ENCODE measurements around the gene LMX1B.
A peak's percentile ranks its signal among the peaks of the same experiment; 100 is the strongest.

The LMX1B gene

GRCh38 chr9:126609191-126609590 is 4.5 kb upstream of the LMX1B start:
- H3K4me1 ChIP-seq, result peaks cover 8% of the 10 kb centered on the region
- DNase-seq (ENCODE audit: low spot score in 2 of 2), result no peak
- H3K9me3 ChIP-seq, result no peaks in the 10 kb centered on the region
- no peaks in the 10 kb centered on the region for H3K27me3 ChIP-seq (ENCODE audit: low read depth)
- H3K4me3 ChIP-seq, result no peak overlapping the region
- H3K36me3 ChIP-seq (replicated peaks), result no peaks in the 10 kb centered on the region
- in situ Hi-C loops (cut with MboI; ENCODE audit: low sequenced_read_pairs), result no loop called here

- no peaks in the 10 kb centered on the region for H3K36me3 ChIP-seq (replicated peaks)
- H3K9me3 ChIP-seq, result no peaks in the 10 kb centered on the region
- in situ Hi-C loops (cut with MboI; ENCODE audit: low sequenced_read_pairs), result loop anchor here (5.0 to 10.0 kb wide), 2 partner anchors 82 to 175 kb away; no protein-coding TSS in a partner anchor
- no peak for DNase-seq (ENCODE audit: low spot score in 2 of 2)
- H3K4me1 ChIP-seq, result peaks cover 8% of the 10 kb centered on the region
- H3K27me3 ChIP-seq (ENCODE audit: low read depth), result no peaks in the 10 kb centered on the region
- H3K4me3 ChIP-seq, result no peak overlapping the region
Observed at GRCh38 chr9:126609711-126610388, 3.9 kb upstream of the LMX1B start.

- no peaks in the 10 kb centered on the region for H3K36me3 ChIP-seq (replicated peaks)
- DNase-seq (ENCODE audit: low spot score in 2 of 2), result no peak
- in situ Hi-C loops (cut with MboI; ENCODE audit: low sequenced_read_pairs), result loop anchor here (5.0 to 10.0 kb wide), 2 partner anchors 81 to 174 kb away; no protein-coding TSS in a partner anchor
- H3K4me1 ChIP-seq, result peaks cover 8% of the 10 kb centered on the region
- no peaks in the 10 kb centered on the region for H3K27me3 ChIP-seq (ENCODE audit: low read depth)
- no peak overlapping the region; the same call in 1 of the 2 replicates for H3K4me3 ChIP-seq
- H3K9me3 ChIP-seq, result no peaks in the 10 kb centered on the region
Observed at GRCh38 chr9:126611193-126611591, 2.5 kb upstream of the LMX1B start.

- Histone ChIP-seq H3K27me3 (ENCODE audit: low read depth) (no peaks in the 10 kb centered on the region), H3K4me1 (peaks cover 8% of the 10 kb centered on the region)
- in situ Hi-C loops (cut with MboI; ENCODE audit: low sequenced_read_pairs), result loop anchor here (5.0 to 10.0 kb wide), 2 partner anchors 81 to 173 kb away; no protein-coding TSS in a partner anchor
Observed at GRCh38 chr9:126611592-126612325, 2.0 kb upstream of the LMX1B start.

GRCh38 chr9:126612326-126612812 is 1.4 kb upstream of the LMX1B start:
- H3K36me3 ChIP-seq (replicated peaks), result no peaks in the 10 kb centered on the region
- H3K4me3 ChIP-seq, result peak overlapping the region; percentile 44
- in situ Hi-C loops (cut with MboI; ENCODE audit: low sequenced_read_pairs), result loop anchor here (5.0 to 10.0 kb wide), 2 partner anchors 80 to 172 kb away; no protein-coding TSS in a partner anchor
- peak in 1 of 2 experiments; percentile 31 for DNase-seq (ENCODE audit: low spot score in 2 of 2)
- no peaks in the 10 kb centered on the region for H3K27me3 ChIP-seq (ENCODE audit: low read depth)
- no peaks in the 10 kb centered on the region for H3K9me3 ChIP-seq
- peaks cover 8% of the 10 kb centered on the region for H3K4me1 ChIP-seq

More at GRCh38 chr9:126611592-126612325, 2.0 kb upstream of the LMX1B start:
- peak; percentile 70 to 91 for DNase-seq (ENCODE audit: low spot score in 2 of 2)
- no peaks in the 10 kb centered on the region for H3K9me3 ChIP-seq
- no peaks in the 10 kb centered on the region for H3K36me3 ChIP-seq (replicated peaks)
- H3K4me3 ChIP-seq, result peak overlapping the region; percentile 23

DNA sequence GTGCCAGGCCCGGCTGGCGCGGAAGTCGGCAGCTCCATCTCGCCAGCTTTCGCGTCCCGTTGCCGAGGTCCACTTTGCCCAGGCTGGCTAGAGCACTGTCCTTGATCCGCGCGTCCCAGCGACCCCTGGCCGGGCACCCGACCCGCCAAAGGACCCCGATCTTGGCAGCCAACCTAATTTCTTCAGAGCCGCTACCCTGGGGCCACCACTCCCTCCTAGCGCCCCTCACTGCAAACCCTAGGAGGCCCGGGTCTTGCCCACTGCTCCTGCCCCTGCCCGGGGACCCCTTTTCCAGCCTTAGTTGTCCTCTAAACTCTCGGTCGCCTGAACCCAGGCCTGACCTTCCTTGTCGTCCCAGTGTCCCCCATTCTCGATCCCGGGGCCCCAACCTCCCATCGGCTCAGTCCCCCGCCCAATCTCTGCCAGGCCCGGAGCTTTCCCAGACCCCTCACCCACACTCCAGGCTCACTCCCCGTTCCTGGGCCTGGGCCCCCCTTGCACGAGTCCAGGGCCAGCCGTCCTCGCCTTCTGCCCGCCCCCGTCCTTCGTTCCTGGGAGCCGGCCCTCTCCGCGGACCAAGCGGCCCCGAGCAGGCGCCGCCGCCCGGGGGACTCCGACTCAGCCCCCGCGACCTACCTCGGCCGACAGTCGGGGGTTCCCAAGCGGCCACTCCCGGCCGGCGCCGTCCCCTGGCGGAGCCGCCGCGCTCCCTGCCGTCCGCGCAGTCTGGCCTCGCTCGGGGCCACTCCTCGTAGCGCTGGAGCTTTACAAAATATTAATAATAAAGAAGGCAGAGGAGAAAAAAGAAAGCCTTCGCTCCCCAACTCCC is 701 bp upstream of the LMX1B start:
- Histone ChIP-seq H3K36me3 (replicated peaks) (no peaks in the 10 kb centered on the region), H3K4me1 (peaks cover 8% of the 10 kb centered on the region), H3K4me3 (peak overlapping the region; percentile 44), H3K27me3 (ENCODE audit: low read depth) (no peaks in the 10 kb centered on the region), H3K9me3 (no peaks in the 10 kb centered on the region)
- peak in 1 of 2 experiments; percentile 47 for DNase-seq (ENCODE audit: low spot score in 2 of 2)
- in situ Hi-C loops (cut with MboI; ENCODE audit: low sequenced_read_pairs), result loop anchor here (5.0 to 10.0 kb wide), 2 partner anchors 79 to 172 kb away; no protein-coding TSS in a partner anchor

DNA sequence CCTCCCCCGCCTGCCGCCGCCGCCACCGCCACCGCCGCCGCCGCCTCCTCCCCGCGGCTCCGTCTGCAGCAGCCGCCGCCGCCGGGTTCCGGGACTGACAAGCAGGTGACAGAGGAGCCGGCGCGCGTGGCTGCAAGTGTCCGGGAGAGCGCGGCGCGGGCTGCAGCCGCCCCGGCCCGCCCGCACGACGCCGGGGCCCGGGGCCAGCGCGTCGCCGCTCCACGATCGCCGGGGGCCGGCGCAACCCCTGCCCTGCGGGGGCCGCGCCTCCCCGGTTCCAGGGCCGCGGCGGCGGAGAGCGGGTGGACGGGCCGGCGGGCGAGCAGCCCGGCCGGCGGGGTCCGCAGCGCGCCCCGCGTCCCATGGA is 343 bp downstream of the LMX1B start:
- Histone ChIP-seq H3K9me3 (no peaks in the 10 kb centered on the region), H3K4me3 (peak overlapping the region; percentile 43), H3K27me3 (ENCODE audit: low read depth) (no peaks in the 10 kb centered on the region), H3K36me3 (replicated peaks) (no peaks in the 10 kb centered on the region), H3K4me1 (peaks cover 8% of the 10 kb centered on the region)
- in situ Hi-C loops (cut with MboI; ENCODE audit: low sequenced_read_pairs), result loop anchor here (5.0 to 10.0 kb wide), 2 partner anchors 78 to 171 kb away; no protein-coding TSS in a partner anchor
- DNase-seq (ENCODE audit: low spot score in 2 of 2), result peak in 1 of 2 experiments; percentile 62

DNA sequence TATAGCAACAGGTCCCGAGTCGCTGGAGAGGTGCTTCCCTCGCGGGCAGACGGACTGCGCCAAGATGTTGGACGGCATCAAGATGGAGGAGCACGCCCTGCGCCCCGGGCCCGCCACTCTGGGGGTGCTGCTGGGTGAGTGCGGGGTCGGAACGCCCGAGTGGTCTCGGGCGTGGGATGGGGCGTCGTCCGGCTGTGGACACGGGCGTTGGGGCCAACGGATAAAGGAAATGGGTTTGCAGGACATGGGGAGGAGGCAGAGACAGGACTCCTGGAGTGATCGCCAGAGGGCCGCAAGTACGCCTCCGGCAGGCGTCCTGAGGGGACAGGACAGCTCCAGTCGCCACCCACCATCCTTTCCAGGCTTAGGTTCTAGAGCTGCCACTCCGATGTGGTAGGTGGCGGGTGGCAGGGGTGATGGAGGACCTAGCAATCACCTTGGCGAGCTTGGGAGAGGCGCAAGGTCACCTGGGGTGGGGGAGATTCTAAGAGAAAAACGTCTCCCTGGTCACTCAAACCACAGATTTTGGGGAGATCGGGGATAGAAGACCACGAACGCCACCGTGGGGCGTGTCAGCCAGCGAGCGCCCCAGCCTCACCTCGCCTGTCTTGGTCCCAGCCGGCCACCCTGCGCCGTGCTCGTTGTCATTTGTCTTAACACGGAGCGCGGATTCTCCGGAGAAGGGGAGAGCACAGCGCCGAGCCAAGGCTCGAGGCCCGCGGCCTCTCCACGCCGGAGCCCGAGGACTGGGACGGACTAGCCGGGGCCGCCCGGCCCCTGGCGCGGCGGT is 922 bp downstream of the LMX1B start:
- no peaks in the 10 kb centered on the region for H3K9me3 ChIP-seq
- H3K4me3 ChIP-seq, result peak overlapping the region; percentile 43
- H3K36me3 ChIP-seq (replicated peaks), result no peaks in the 10 kb centered on the region
- in situ Hi-C loops (cut with MboI; ENCODE audit: low sequenced_read_pairs), result loop anchor here (5.0 to 10.0 kb wide), 2 partner anchors 78 to 170 kb away; no protein-coding TSS in a partner anchor
- peak in 1 of 2 experiments; percentile 48 for DNase-seq (ENCODE audit: low spot score in 2 of 2)
- no peaks in the 10 kb centered on the region for H3K27me3 ChIP-seq (ENCODE audit: low read depth)
- H3K4me1 ChIP-seq, result peaks cover 8% of the 10 kb centered on the region

GRCh38 chr9:126615245-126615790 is 1.6 kb downstream of the LMX1B start:
- Histone ChIP-seq H3K9me3 (no peaks in the 10 kb centered on the region), H3K36me3 (replicated peaks) (no peaks in the 10 kb centered on the region), H3K27me3 (ENCODE audit: low read depth) (no peaks in the 10 kb centered on the region), H3K4me3 (peak overlapping the region; percentile 43), H3K4me1 (peaks cover 8% of the 10 kb centered on the region)
- in situ Hi-C loops (cut with MboI; ENCODE audit: low sequenced_read_pairs), result loop anchor here (10.0 kb wide), 1 partner anchor 169 kb away; no protein-coding TSS in a partner anchor
- DNase-seq (ENCODE audit: low spot score in 2 of 2), result peak in 1 of 2 experiments; percentile 58

GRCh38 chr9:126615791-126616447 is 2.2 kb downstream of the LMX1B start:
- Histone ChIP-seq H3K4me1 (peaks cover 8% of the 10 kb centered on the region), H3K4me3 (peak overlapping the region; percentile 43), H3K36me3 (replicated peaks) (no peaks in the 10 kb centered on the region), H3K27me3 (ENCODE audit: low read depth) (no peaks in the 10 kb centered on the region), H3K9me3 (no peaks in the 10 kb centered on the region)
- peak in 1 of 2 experiments; percentile 38 for DNase-seq (ENCODE audit: low spot score in 2 of 2)
- in situ Hi-C loops (cut with MboI; ENCODE audit: low sequenced_read_pairs), result loop anchor here (10.0 kb wide), 1 partner anchor 169 kb away; no protein-coding TSS in a partner anchor

GRCh38 chr9:126616521-126616976 is 2.8 kb downstream of the LMX1B start:
- Histone ChIP-seq H3K9me3 (no peaks in the 10 kb centered on the region), H3K36me3 (replicated peaks) (no peaks in the 10 kb centered on the region), H3K4me3 (no peak overlapping the region), H3K27me3 (ENCODE audit: low read depth) (no peaks in the 10 kb centered on the region), H3K4me1 (peaks cover 6% of the 10 kb centered on the region)
- no peak for DNase-seq (ENCODE audit: low spot score in 2 of 2)
- in situ Hi-C loops (cut with MboI; ENCODE audit: low sequenced_read_pairs), result loop anchor here (10.0 kb wide), 1 partner anchor 168 kb away; no protein-coding TSS in a partner anchor

All from HAP-1 (cell line).